Epithelial cell of esophagus (primary cell): Measurements from ENCODE around the gene UBA7.

Experiments
- DNase-seq: peaks from one replicate; pipeline ENCODE4 v3.0.0; 2010; ENCODE audit warnings: low read depth
- H3K4me3 ChIP-seq: 2 replicates; pipeline ENCODE4 v1.5.1; 2011; ENCODE audit warnings: mild to moderate bottlenecking, low read length, control low read depth
- CTCF ChIP-seq: IDR thresholded peaks from 2 replicates; pipeline ENCODE4 v1.5.1; 2011; ENCODE audit warnings: low read depth, mild to moderate bottlenecking, low read length, control low read depth, inconsistent platforms; ENCODE audit not compliant: insufficient read depth; ENCODE audit errors: missing control alignments

UBA7 gene

GRCh38 chr3:49771340-49771938 is 42.3 kb downstream of the UBA7 start:
- TF ChIP-seq CTCF = no peak
- no peak overlapping the region for H3K4me3 ChIP-seq
- DNase-seq = no peak

GRCh38 chr3:49769926-49770325 is 43.8 kb downstream of the UBA7 start:
- TF ChIP-seq CTCF = no peak
- no peak for DNase-seq
- H3K4me3 ChIP-seq = no peak overlapping the region

- TF ChIP-seq CTCF = no peak
- no peak for DNase-seq
- no peak overlapping the region for H3K4me3 ChIP-seq
Observed at GRCh38 chr3:49769286-49769915, 44.4 kb downstream of the UBA7 start.

- TF ChIP-seq CTCF = no peak
- DNase-seq = no peak
Observed at GRCh38 chr3:49763981-49764380, 49.8 kb downstream of the UBA7 start.

GRCh38 chr3:49761661-49762060 is 52.1 kb downstream of the UBA7 start:
- TF ChIP-seq CTCF = no peak
- no peak overlapping the region for H3K4me3 ChIP-seq
- DNase-seq = no peak

More at GRCh38 chr3:49763981-49764380, 49.8 kb downstream of the UBA7 start:
- H3K4me3 ChIP-seq = no peak overlapping the region

DNA sequence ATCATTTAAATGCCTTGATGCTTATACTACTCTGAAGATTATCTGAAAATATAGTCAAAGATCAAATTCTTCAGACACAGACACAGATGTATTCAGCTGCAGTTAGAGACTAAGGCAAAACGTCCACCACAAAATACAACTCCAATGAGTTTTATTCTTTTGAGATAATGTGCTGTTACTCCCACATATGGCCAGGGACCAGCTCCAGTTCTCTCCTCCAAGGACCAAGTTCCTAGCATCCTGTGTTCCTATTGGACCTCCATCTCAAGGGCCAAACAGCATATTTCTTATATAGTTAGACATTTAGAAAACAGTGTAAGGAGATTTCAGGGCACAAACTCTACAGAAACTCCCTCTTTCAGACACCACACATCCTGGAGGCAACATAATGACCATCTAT is 54.5 kb downstream of the UBA7 start:
- no peak for TF ChIP-seq CTCF
- no peak overlapping the region for H3K4me3 ChIP-seq
- no peak for DNase-seq

DNA sequence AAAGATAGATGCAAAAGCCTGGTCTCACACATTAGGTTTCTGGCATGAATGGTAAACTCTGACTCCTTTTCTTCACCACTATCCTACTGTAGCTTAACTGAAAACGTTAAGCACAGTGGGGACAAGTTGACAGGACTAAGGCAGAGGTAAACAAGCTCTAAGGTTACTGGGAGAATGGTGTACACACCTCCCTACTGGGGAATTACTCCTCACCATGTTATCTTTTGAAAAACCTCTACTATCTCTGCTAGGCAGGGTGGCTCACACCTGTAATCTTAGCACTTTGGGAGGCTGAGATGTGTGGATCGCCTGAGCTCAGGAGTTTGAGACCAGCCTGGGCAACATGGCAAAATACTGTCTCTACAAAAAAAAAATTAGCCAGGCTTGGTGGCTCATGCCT is 56.6 kb downstream of the UBA7 start:
- no peak for DNase-seq
- H3K4me3 ChIP-seq = no peak overlapping the region
- TF ChIP-seq CTCF = no peak
